H4 (cell line): Measurements from ENCODE around the gene CLN3. TPM values are rescaled to one million over a fixed set of nuclear protein-coding genes. Genes with fewer than 3 reads are reported as not detected.
A peak's percentile ranks its signal among the peaks of the same experiment; 100 is the strongest.
"Not testable (repeated sequence)": the region's sequence is repeated elsewhere in the genome, so short reads cannot be mapped to it uniquely, and the experiment has no call there.

ENCODE experiments used
- DNase-seq: peaks from one replicate; pipeline ENCODE4 v3.0.0-alpha.2; 2015; ENCODE audit warnings: low spot score
- total RNA-seq: library from RNA; depleted of rRNA; stranded (reverse); fragments of >200 nt; shearing (Covaris generic); gene quantifications from 2 replicates; pipeline ENCODE4 v1.2.3, GENCODE V29; 2014

CLN3 gene
- total RNA-seq, 1 experiment from 2014 or later = 15.4 TPM

DNA sequence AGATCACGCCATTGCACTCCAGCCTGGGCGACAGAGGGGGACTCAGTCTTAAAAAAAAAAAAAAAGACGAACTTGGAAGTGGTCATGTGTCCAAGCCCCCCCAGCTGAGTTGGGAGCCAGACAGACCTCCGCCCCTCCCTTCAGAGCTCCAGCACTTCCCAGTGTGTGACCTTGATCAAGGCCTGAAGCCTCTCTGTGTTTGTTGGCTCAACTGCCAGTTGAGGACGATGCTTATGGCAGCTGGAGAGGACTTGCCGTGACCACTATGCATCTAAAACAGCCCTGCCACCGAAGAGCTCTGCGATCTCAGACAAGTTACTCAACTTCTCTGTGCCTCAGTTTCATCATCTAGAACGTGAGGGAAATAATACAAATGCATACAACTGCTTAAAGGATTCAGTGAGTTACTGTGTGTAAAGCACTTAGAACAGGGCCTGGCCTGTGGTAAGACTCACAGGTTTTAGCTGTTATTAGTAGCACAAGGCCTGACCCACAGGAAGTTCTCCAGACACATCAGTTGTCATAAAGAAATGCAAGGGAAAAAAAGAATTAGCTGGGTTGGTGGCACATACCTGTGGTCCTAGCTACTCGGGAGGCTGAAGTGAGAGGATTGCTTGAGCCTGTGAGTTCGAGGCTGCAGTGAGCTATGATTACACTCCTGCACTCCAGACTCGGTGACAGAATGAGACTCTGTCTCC is 21.8 kb upstream of the CLN3 start:
- DNase-seq = peak; percentile 24

DNA sequence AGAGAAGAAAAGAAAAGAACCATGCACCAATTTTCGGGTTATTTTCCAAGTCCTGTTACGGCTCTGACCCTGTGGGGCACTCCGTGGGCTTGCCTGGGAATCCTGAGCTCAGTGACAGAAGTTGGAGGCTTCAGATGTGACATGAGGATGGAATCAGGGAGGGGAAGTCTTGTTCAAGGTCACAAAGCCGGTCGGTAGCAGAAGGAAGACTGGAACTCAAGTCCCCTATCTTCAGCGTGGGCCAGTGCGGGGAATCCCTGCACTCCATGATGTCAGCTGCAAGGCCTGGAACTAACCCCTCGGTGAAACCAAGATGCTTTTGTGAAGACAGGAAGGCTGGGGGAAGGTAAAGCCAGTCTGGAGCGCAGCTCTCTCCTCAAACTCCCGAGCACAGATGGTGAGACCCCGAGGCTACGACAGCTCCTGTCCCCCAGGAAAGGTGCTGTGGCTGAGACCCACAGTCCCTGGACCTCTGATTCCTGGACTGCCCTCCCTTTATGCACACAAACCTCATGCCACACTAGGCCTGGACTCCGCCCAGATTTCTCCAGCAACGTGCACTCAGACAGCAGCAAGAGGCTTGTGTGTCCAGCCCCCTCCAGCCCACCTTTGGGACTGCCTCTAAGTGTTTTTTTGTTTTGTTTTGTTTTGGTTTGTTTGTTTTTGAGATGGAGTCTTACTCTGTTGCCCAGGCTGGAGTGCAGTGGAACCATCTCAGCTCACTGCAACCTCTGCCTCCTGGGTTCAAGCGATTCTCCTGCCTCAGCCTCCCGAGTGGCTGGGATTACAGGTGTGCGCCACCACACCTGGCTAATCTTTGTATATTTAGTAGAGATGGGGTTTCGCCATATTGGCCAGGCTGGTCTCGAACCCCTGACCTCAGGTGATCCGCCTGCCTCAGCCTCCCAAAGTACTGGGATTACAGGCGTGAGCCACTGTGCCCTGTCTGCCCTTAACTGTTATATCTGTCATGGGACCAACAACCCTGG is 20.2 kb upstream of the CLN3 start:
- DNase-seq = no peak

DNA sequence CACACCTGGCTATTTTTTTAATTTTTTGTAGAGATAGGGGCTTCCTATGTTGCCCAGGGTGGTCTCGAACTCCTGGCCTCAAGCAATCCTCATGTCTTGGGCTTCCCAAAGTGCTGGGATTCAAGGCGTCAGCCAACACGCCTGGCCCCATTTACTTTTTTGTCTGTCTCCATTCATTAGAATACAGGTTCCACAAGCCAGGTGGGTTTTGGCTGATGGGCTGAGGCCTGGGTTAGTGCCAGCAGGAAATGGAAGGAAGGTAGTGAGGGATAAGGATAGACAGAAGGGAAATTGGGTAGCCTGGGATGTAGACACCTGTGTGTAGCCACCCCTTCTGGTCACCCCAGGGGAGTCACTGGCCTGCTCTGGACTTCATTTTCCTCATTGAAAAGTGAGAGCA is 19.2 kb upstream of the CLN3 start:
- no peak for DNase-seq

GRCh38 chr16:28505489-28506137 is 13.7 kb upstream of the CLN3 start:
- no peak for DNase-seq

GRCh38 chr16:28504707-28505404 is 13.0 kb upstream of the CLN3 start:
- DNase-seq = no peak

GRCh38 chr16:28503470-28504259 is 11.8 kb upstream of the CLN3 start:
- no peak for DNase-seq

- no peak for DNase-seq
Measured at GRCh38 chr16:28502290-28502689, 10.4 kb upstream of the CLN3 start.

- no peak for DNase-seq
Measured at GRCh38 chr16:28501258-28502232, 9.7 kb upstream of the CLN3 start.

GRCh38 chr16:28500476-28501180 is 8.8 kb upstream of the CLN3 start:
- DNase-seq = not testable (repeated sequence)

DNA sequence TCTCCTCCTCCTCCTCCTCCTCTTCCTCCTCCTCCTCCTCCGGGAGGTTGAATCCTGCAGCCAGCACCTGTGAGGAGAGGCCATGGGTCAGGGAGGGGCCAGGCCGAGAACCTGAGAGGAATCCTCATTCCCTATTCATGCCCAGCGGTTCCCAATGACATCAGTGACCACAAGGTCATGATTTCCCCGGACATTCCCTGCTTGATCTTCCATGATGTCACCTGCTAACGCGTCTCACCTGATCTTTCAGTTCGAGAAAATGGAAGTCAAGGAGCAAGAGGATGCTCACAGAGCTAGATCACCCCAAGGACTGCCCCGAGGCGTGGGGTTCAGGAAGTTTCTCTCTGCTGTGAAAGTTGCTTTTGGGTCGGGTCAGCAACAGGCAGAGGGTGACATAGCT is 8.0 kb upstream of the CLN3 start:
- DNase-seq = no peak

DNA sequence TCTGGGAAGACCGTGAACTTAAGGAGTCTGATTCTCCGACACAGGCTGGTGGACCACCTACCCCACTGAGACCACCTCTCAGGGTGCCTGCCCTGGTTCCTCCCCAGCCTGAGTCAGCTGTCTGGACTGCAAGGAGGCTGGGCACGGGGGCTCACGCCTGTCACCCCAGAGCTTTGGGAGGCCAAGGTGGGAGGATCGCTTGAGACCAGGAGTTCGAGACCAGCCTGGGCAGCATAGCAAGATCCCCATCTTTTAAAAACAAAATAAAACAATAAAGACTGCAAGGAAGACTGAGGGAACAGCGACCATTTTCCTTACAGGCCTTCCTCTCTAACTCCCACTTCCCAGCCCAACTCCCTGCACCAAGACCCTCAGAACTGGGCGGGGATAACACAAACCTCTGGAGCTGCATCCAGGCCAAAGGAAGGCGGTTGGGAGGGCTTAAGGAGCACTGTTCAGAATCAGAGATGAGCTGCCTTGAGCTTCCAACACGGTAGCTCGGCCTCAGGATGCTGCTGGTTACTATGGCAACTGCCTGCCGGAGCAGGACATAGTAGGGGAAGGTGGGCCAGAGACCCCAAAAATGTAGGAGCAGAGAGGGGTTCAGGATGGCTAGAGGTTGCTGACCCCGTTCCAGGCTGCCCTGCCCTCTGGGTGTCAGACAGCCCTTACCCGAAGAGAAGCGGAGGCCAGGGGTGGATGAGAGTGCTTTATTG is 7.0 kb upstream of the CLN3 start:
- DNase-seq = no peak

- DNase-seq = no peak
Measured at GRCh38 chr16:28497861-28498599, 6.2 kb upstream of the CLN3 start.

- no peak for DNase-seq
Measured at GRCh38 chr16:28497386-28497785, 5.5 kb upstream of the CLN3 start.

DNA sequence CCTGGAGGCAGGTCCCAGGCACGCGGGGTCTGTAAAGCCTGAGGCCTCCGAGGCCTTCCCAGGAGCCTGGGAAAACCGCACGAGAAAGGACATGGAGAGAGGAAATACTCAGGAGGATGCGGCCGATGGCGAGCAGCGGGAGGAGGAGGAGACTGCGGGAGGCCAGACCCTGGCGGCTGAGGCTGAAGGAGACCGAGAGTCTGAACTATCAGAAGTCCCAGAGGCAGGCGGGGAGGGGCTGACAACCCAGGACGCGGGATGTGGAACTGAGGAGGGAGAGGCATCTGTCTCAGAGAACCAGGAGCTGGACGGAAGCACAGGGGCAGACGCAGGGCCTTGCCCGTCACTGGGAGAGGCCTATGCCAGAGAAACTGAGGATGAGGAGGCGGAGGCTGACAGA is 5.0 kb upstream of the CLN3 start:
- DNase-seq = no peak

DNA sequence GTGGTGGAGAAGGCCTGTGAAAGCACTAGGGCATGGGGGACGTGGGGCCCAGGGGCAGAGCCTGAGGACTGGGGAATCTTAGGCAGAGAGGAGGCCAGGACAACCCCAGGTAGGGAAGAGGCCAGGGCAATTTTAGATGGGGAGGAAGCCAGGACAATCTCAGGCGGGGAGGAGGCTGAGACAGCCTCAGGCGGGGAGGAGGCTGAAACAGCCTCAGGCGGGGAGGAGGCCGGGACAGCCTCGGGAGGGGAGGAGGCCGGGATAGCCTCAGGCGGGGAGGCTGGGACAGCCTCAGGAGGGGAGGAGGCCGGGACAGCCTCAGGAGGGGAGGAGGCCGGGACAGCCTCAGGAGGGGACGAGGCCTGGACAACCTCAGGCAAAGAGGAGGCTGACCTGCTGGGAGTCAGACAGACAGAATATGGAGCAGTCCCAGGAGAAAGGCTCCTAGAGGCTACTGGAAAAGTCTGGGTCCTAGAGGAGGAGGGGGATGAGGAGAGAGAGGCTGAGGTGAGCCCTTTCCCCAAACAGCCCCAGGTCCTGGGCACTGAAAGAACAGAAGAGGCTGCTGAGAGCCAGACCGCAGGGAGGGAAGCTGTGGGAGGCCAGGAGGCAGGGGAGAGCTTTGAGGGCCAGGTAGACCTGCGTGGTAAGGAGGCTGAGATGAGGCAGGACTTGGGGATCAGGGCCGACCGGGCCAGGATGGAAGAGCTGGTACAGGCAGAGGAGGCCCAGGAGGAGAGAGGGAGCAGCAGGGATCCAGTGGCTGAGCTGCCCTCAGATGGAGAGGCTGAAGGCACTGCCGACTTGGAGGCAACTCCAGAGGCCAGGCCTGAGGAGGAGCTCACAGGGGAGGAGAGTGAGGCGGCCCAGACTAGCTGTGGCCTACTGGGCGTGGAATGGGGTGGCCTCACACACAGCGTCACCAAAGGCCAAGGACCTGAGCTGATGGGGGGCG is 4.2 kb upstream of the CLN3 start:
- DNase-seq = no peak

DNA sequence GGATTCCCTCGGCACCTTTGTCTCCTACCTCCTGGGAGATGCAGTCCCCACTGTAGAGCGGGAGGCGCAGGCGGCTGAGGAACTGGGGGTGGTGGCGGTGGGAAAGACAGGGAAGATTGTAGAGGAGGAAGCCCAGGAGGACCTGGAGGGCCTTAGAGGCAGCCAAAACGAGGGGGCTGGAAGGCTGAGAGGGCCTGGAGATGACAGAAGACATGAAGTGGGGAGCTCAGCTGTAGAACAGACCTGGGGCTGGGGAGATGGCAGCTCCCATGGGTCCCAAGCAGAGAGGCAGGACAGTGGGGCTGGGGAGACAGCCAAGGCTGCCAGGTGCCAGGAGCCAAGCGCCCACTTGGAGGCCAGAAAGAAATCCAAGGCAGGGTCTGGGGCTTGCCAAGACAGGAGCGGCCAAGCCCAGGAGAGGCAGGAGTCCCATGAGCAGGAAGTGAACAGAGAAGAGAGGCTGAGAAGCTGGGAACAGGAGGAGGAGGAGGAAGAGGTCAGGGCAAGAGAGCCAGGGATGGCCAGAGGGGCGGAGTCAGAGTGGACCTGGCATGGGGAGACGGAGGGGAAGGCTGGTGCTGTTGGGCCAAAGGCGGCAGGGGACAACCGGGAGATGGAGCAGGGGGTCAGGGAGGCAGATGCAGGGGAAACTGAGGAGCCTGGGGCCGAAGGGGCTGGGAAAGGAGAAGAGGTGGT is 3.4 kb upstream of the CLN3 start:
- no peak for DNase-seq
